GM21619 (cell line): Measurements from ENCODE around the gene HTR3D.
"Not testable (repeated sequence)": the region's sequence is repeated elsewhere in the genome, so short reads cannot be mapped to it uniquely, and the experiment has no call there.

Experiments used
- ATAC-seq: cut with Tn5 transposase; IDR thresholded peaks from one replicate; pipeline ENCODE4 v1.9.1; 2021; ENCODE audit not compliant: unreplicated experiment

HTR3D gene

DNA sequence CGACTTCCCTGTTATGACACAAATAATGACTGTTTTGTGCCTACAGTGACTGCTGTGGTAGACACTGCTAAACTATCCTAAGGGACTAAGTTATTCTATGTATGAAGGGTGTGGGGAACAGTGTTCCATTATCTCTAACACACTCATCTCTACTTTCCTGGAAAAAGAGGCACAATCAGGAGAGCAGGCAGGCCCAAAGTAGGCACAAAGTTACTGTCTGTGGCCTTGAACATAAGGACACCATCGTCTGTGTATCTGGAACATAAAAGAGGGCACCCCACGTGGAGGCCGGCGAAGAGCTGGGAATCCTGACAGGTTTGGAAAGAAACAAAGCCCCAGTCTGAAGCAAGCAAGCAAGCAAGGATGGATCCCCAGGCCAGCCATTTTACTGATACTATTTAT is 15.4 kb upstream of the HTR3D start:
- no peak for ATAC-seq

DNA sequence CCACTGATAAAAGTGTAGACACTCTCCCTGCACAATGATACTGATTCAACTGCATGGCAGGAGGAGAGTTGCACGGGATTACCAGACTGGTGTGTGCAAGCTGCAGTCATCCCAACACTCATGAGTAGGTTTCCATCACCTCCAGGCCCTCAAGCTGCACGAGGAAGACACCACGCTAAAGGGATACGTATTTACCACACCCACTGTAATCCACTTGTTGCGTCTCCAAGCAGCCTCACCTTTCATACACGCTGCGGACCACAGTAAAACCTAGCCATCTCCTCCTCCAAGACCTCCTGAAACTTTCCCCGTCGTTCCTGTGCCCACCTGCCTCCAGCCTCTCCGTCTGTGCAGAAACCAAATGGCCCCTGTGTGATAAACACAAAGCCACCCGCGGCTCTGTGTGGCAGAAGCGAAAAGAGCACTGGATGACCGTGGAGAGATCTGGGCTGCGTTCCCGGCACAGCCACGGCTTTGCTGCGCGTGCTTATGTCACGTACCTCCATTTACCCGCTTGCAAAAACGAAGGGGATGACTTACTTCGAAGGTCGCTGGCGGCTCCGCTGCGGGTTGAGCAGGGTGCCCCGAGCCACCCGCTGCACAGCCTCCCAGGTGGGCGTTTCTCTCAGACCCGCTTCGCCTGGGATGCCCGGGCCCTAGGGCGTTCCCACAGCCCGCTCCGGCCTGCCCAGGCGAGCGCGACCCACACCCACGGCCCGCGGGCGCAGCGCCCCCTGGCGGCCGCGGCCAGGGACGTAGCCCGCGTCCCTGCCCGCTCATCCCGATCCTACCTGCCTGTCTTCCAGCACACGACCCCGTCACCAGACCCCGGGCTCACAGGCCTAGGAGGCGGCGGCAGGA is 14.5 kb upstream of the HTR3D start:
- ATAC-seq = peak; percentile 66

GRCh38 chr3:184017672-184018423 is 13.7 kb upstream of the HTR3D start, which contains the start of gene ABCC5:
Gene ABCC5, minus strand, starts transcription at chr3:184017884. Its CDS starts 3,492 bp downstream, at chr3:184014392.
- peak; percentile 97 for ATAC-seq

- no peak for ATAC-seq
Measured at GRCh38 chr3:184018424-184018973, 13.0 kb upstream of the HTR3D start.

DNA sequence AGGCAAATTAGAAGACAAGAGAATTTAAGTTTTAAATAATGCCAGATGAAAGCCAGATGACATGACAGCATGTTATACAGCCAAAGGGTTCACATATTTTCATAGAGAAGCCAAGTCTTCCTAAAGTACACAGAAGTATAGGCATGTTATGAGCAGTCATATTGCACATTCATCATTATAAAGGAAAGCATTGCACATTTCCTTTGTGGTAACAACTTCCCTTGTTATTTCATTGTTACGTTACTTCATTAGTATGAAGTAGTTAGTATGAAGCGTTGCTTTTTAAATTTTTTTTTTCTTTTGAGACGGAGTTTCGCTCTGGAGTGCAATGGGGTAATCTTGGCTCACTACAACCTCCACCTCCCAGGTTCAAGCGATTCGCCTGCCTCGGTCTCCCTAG is 9.2 kb upstream of the HTR3D start:
- ATAC-seq = no peak

GRCh38 chr3:184025256-184025655 is 6.3 kb upstream of the HTR3D start:
- not testable (repeated sequence) for ATAC-seq

- ATAC-seq = not testable (repeated sequence)
Measured at GRCh38 chr3:184028275-184028890, 3.2 kb upstream of the HTR3D start.

GRCh38 chr3:184029443-184029842 is 2.1 kb upstream of the HTR3D start:
- ATAC-seq = no peak

DNA sequence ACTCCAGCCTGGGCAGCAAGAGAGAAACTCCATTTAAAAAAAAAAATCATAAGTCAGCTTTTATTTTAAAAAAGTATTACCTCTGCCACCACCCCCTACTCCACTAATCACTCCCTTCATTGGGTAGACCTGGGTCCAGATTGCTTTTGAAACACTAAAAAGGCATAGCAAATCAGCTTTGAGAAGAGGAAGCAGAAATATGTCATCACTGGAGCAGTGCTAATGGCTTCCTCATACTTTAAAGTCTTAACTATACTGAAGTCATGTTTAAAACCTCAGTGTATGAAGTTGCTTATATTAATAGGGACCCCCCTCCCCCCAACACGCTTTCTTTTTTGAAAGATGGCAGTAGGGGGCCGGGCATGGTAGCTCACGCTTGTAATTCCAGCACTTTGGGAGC is 1.0 kb upstream of the HTR3D start:
- no peak for ATAC-seq

DNA sequence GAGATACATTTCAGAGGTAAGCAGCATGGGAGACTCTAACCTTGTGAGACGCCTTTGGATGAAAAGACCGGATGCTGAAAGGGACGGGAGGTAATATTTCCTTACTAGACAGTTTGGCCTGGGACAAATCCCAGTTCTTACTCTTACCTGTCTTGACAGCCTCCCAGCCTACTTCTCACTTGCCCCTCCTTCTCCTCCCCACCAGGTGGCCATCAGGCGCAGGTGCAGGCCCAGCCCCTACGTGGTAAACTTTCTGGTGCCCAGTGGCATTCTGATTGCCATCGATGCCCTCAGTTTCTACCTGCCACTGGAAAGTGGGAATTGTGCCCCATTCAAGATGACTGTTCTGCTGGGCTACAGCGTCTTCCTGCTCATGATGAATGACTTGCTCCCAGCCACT is 6.3 kb downstream of the HTR3D start:
- no peak for ATAC-seq

DNA sequence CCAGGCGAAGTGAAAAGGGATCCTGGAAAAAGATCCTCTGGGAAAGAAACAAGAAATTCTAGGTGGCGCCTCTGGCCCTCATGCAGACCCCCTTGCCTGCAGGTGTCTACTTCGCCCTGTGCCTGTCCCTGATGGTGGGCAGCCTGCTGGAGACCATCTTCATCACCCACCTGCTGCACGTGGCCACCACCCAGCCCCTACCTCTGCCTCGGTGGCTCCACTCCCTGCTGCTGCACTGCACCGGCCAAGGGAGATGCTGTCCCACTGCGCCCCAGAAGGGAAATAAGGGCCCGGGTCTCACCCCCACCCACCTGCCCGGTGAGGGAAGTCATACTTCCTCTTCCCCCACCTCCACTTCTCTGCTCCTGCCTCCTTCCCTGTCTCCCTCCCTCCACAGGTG is 6.8 kb downstream of the HTR3D start:
- ATAC-seq = not testable (repeated sequence)

GRCh38 chr3:184039414-184039813 is 7.9 kb downstream of the HTR3D start:
- no peak for ATAC-seq

DNA sequence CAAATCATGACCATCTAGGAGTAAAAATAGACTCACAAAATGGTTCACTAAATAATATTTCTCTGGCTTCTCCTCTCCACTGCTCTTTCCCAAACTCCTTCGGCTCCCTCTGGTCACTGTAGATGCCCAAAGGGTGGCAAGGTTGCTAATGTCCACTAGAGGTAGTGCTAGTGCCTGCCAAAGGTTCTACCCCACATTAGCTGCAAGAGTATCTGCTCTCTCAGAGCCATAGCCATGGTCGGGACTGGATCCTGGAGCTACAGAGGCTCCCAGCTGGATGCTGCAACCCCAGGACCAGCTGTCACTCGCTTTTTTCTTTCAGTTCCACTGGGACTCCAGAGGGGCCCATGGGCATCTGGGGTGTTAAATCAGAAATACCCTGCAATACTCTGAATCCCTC is 8.5 kb downstream of the HTR3D start:
- ATAC-seq = no peak

DNA sequence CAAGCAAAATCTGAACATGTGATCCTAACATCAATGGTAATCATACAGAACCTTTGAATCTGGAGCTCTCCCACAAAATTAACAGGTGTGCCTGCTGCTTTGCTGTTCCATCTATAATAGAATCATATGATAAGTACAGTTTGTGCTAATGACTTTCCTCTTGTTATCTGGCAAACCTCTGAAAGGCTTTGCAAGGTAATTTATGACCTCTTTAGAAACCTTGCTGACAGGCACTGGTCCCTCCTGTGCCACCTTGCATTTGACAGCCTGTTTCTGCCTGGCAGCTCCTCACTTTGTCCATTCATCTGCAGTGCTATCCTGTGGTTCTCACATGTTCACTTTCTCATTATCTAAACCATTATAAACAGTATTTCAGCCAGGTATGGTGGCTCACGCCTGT is 11.1 kb downstream of the HTR3D start:
- no peak for ATAC-seq

DNA sequence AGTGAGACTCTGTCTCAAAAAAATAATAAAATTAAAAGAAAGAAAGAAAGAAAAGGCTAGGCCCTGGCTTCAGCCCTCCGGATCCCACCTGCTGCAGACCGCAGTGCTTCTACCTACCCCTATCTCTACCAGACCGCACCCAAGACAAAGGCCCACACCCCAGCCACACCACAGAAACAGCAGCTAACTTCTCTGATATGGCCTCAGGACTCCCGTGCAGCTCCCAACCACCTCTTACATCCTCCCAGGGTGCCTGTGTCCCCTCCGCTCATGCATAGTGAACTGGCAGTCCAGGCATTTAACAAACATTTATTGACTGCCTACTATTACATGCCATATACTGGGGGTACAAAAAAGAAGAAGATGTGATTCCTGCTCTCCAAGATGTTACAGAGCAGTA is 14.5 kb downstream of the HTR3D start:
- no peak for ATAC-seq

GRCh38 chr3:184050217-184050847 is 18.8 kb downstream of the HTR3D start:
- no peak for ATAC-seq

DNA sequence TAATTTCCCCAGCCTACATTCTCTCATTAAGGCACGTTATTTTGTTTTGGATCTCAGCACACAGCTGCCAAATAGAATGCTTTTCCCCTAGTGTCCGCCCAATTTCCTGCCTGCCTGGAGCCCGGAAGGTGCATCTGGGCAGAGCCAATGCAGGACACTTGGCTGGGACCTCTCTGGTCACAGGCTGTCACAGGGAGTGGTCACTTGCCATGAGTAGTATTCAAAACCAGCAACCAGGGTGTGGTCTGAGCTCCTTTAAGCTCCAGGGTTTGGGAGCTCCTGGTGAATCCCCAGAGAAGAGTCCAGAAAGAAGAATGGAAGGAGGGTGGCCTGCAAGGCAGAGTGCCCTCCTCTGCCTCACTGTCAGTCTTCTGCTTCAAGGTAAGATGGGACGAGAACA is 21.2 kb downstream of the HTR3D start, which contains the start of gene HTR3C:
TSS of gene HTR3C (plus strand) at position 281 of the 400 bp plus-strand sequence. CDS start at position 315, 34 bp downstream.
- no peak for ATAC-seq

- ATAC-seq = no peak
Measured at GRCh38 chr3:184058029-184058428, 26.5 kb downstream of the HTR3D start.

- no peak for ATAC-seq
Measured at GRCh38 chr3:184059424-184059823, 27.9 kb downstream of the HTR3D start.

GRCh38 chr3:184062637-184063036 is 31.1 kb downstream of the HTR3D start:
- no peak for ATAC-seq

GRCh38 chr3:184066211-184066610 is 34.7 kb downstream of the HTR3D start:
- no peak for ATAC-seq
